Liver (tissue), 9 donors: ENCODE results near the gene KLHL40. TPM values are rescaled to one million over a fixed set of nuclear protein-coding genes. Genes with fewer than 3 reads are reported as not detected.

Experiments used
- DNase-seq: peaks from one replicate; pipeline ENCODE4 v3.0.0-alpha.2; 2017; ENCODE audit warnings: low spot score
- H3K27ac ChIP-seq, 2 donors: one replicate each; pipeline ENCODE4 v1.7.0; 2013; ENCODE audit warnings: inconsistent platforms in 2 of 2, low read length in 2 of 2, control low read depth in 1 of 2, low read depth in 1 of 2, mild to moderate bottlenecking in 1 of 2
- H3K27me3 ChIP-seq, 4 donors: one replicate each; pipeline versions ENCODE4 v1.6.1 to v1.7.0; 2013; ENCODE audit warnings: low read length in 3 of 4, inconsistent platforms in 1 of 4, mild to moderate bottlenecking in 1 of 4, moderate library complexity in 1 of 4; ENCODE audit not compliant: control insufficient read depth in 4 of 4, insufficient read depth in 4 of 4
- H3K36me3 ChIP-seq, 4 donors: one replicate each; pipeline versions ENCODE4 v1.6.1 to v1.7.0; 2013; ENCODE audit warnings: low read length in 3 of 4, mild to moderate bottlenecking in 3 of 4, low read depth in 1 of 4, moderate library complexity in 1 of 4; ENCODE audit not compliant: control insufficient read depth in 4 of 4, insufficient read depth in 3 of 4
- H3K4me1 ChIP-seq, 4 donors: one replicate each; pipeline versions ENCODE4 v1.6.1 to v1.7.0; 2013; ENCODE audit warnings: low read length in 3 of 4, mild to moderate bottlenecking in 3 of 4, moderate library complexity in 1 of 4; ENCODE audit not compliant: control insufficient read depth in 4 of 4, insufficient read depth in 4 of 4
- H3K4me3 ChIP-seq, 3 donors: one replicate each; pipeline versions ENCODE4 v1.6.1 to v1.7.0; 2013; ENCODE audit warnings: low read length in 3 of 3, control low read depth in 1 of 3, low read depth in 1 of 3, mild to moderate bottlenecking in 1 of 3
- H3K9ac ChIP-seq, 2 donors: one replicate each; pipeline ENCODE4 v1.7.0; 2013; ENCODE audit warnings: low read length in 2 of 2, mild to moderate bottlenecking in 2 of 2, moderate library complexity in 2 of 2, control low read depth in 1 of 2, low read depth in 1 of 2
- H3K9me3 ChIP-seq, 4 donors: one replicate each; pipeline versions ENCODE4 v1.6.1 to v1.7.0; 2013; ENCODE audit warnings: low read length in 3 of 4; ENCODE audit not compliant: control insufficient read depth in 4 of 4
- EGR1 ChIP-seq, 2 donors: IDR thresholded peaks; 2 replicates each; pipeline ENCODE4 v1.6.1; 2016 to 2018; ENCODE audit warnings: antibody characterized with exemption in 2 of 2, low read depth in 2 of 2
- FOXA1 ChIP-seq: IDR thresholded peaks from 2 replicates; pipeline ENCODE4 v1.6.1; 2016; ENCODE audit warnings: antibody characterized with exemption
- FOXA2 ChIP-seq: IDR thresholded peaks from 2 replicates; pipeline ENCODE4 v1.6.1; 2016; ENCODE audit warnings: antibody characterized with exemption
- GABPA ChIP-seq, 2 donors: IDR thresholded peaks in 1 of 2; conservative IDR thresholded peaks in 1 of 2; 2 replicates each; pipeline ENCODE4 v1.6.1; 2016; ENCODE audit warnings: antibody characterized with exemption in 2 of 2, mild to moderate bottlenecking in 1 of 2, moderate library complexity in 1 of 2
- HNF4A ChIP-seq, 2 donors: conservative IDR thresholded peaks; 2 replicates each; pipeline ENCODE4 v1.6.1; 2016; ENCODE audit warnings: antibody characterized with exemption in 2 of 2, mild to moderate bottlenecking in 2 of 2
- HNF4G ChIP-seq: IDR thresholded peaks from 2 replicates; pipeline ENCODE4 v1.6.1; 2016; ENCODE audit warnings: antibody characterized with exemption
- JUND ChIP-seq, 2 donors: IDR thresholded peaks; 2 replicates each; pipeline ENCODE4 v1.6.1; 2016; ENCODE audit warnings: antibody characterized with exemption in 2 of 2
- NR2F2 ChIP-seq: IDR thresholded peaks from 2 replicates; pipeline ENCODE4 v1.6.1; 2016; ENCODE audit warnings: antibody characterized with exemption
- RAD21 ChIP-seq, 2 donors: IDR thresholded peaks; 2 replicates each; pipeline ENCODE4 v1.6.1; 2016; ENCODE audit warnings: antibody characterized with exemption in 2 of 2, mild to moderate bottlenecking in 2 of 2
- RXRA ChIP-seq, 2 donors: IDR thresholded peaks; 2 replicates each; pipeline ENCODE4 v1.6.1; 2017 to 2018; ENCODE audit warnings: antibody characterized with exemption in 2 of 2, mild to moderate bottlenecking in 1 of 2
- SP1 ChIP-seq: IDR thresholded peaks from 2 replicates; pipeline ENCODE4 v1.6.1; 2018; ENCODE audit warnings: antibody characterized with exemption, mild to moderate bottlenecking
- TAF1 ChIP-seq: conservative IDR thresholded peaks from 2 replicates; pipeline ENCODE4 v1.6.1; 2016; ENCODE audit warnings: antibody characterized with exemption, mild to moderate bottlenecking
- YY1 ChIP-seq: IDR thresholded peaks from 2 replicates; pipeline ENCODE4 v1.6.1; 2016; ENCODE audit warnings: antibody characterized with exemption, mild to moderate bottlenecking
- WGBS: extraction: QIAGEN DNeasy Blood & Tissue Kit; methylation state at CpG from one replicate; pipeline ENCODE4 v1.1.7; 2013; 5-methylcytosine and 5-hydroxymethylcytosine counted together
- polyA plus RNA-seq, 2 donors: library from polyadenylated mRNA; stranded (reverse) in 1 of 2; unstranded in 1 of 2; fragments of 200-250 nt in 1 of 2; fragments of >200 nt in 1 of 2; fragmentation: Nextera tagmentation in 1 of 2; extraction: Ambion mirVana in 1 of 2; gene quantifications; one replicate each; pipeline versions ENCODE4 v1.2.1 to v1.2.3, GENCODE V29; 2013 to 2015
- total RNA-seq, 2 donors: library from RNA; depleted of rRNA; stranded (reverse); fragments of >200 nt; gene quantifications; one replicate each; pipeline ENCODE4 v1.2.3, GENCODE V29; 2014
- TF ChIP-seq, protein P1 (sequence below): IDR thresholded peaks from 2 replicates; pipeline ENCODE4 v1.6.1; 2016; ENCODE audit warnings: antibody characterized with exemption
- TF ChIP-seq, protein P2 (sequence below): IDR thresholded peaks from 2 replicates; pipeline ENCODE4 v1.6.1; 2016; ENCODE audit warnings: antibody characterized with exemption
- TF ChIP-seq, protein P3 (sequence below): IDR thresholded peaks from 2 replicates; pipeline ENCODE4 v1.6.1; 2016; ENCODE audit warnings: antibody characterized with exemption
- TF ChIP-seq, protein P4 (sequence below): IDR thresholded peaks from 2 replicates; pipeline ENCODE4 v1.6.1; 2016; ENCODE audit warnings: antibody characterized with exemption, mild to moderate bottlenecking
- TF ChIP-seq, protein P5 (sequence below): fragments of 150-350 bp; IDR thresholded peaks from 2 replicates; pipeline ENCODE4 v1.5.1; 2017; ENCODE audit warnings: improper control_type of control experiment, low read depth, low read length; ENCODE audit not compliant: missing input control
- donor health status: healthy.
- donor health status: healthy.
- donor health status: healthy.
- donor health status: healthy.
- donor health status: healthy.

The KLHL40 gene
- total and polyA plus RNA-seq, 4 donors: not detected

GRCh38 chr3:42698216-42698910 is 13.0 kb downstream of the KLHL40 start:
- no peak overlapping the region for H3K9ac ChIP-seq
- no peak for DNase-seq
- WGBS: 89% methylated on average over 7 of the region's 7 CpGs

More at GRCh38 chr3:42698216-42698910, 13.0 kb downstream of the KLHL40 start:
- Histone ChIP-seq H3K9me3 (no peaks in the 10 kb centered on the region), H3K36me3 (no peaks in the 10 kb centered on the region), H3K4me3 (no peak overlapping the region), H3K27ac (no peak overlapping the region), H3K4me1 (no peaks in the 10 kb centered on the region), H3K27me3 (no peaks in the 10 kb centered on the region)
- TF ChIP-seq, protein P1, sequence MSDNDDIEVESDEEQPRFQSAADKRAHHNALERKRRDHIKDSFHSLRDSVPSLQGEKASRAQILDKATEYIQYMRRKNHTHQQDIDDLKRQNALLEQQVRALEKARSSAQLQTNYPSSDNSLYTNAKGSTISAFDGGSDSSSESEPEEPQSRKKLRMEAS: no peak
- TF ChIP-seq EGR1 (IDR thresholded peaks at IDR 0.05; ENCODE audit: low read depth in 2 of 2) (no peak), NR2F2 (no peak), FOXA2 (no peak), RAD21 (IDR thresholded peaks at IDR 0.05) (no peak), FOXA1 (no peak), RXRA (IDR thresholded peaks at IDR 0.05) (no peak), TAF1 (no peak), SP1 (no peak), GABPA (IDR thresholded peaks at IDR 0.05 in 1 of 2, conservative IDR thresholded peaks at IDR 0.05 in 1 of 2) (no peak), HNF4A (conservative IDR thresholded peaks at IDR 0.05) (no peak), HNF4G (no peak), YY1 (no peak), JUND (IDR thresholded peaks at IDR 0.05) (no peak)
- TF ChIP-seq, protein P2, sequence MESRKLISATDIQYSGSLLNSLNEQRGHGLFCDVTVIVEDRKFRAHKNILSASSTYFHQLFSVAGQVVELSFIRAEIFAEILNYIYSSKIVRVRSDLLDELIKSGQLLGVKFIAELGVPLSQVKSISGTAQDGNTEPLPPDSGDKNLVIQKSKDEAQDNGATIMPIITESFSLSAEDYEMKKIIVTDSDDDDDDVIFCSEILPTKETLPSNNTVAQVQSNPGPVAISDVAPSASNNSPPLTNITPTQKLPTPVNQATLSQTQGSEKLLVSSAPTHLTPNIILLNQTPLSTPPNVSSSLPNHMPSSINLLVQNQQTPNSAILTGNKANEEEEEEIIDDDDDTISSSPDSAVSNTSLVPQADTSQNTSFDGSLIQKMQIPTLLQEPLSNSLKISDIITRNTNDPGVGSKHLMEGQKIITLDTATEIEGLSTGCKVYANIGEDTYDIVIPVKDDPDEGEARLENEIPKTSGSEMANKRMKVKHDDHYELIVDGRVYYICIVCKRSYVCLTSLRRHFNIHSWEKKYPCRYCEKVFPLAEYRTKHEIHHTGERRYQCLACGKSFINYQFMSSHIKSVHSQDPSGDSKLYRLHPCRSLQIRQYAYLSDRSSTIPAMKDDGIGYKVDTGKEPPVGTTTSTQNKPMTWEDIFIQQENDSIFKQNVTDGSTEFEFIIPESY: no peak
- TF ChIP-seq, protein P3, sequence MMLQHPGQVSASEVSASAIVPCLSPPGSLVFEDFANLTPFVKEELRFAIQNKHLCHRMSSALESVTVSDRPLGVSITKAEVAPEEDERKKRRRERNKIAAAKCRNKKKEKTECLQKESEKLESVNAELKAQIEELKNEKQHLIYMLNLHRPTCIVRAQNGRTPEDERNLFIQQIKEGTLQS: no peak
- TF ChIP-seq, protein P4, sequence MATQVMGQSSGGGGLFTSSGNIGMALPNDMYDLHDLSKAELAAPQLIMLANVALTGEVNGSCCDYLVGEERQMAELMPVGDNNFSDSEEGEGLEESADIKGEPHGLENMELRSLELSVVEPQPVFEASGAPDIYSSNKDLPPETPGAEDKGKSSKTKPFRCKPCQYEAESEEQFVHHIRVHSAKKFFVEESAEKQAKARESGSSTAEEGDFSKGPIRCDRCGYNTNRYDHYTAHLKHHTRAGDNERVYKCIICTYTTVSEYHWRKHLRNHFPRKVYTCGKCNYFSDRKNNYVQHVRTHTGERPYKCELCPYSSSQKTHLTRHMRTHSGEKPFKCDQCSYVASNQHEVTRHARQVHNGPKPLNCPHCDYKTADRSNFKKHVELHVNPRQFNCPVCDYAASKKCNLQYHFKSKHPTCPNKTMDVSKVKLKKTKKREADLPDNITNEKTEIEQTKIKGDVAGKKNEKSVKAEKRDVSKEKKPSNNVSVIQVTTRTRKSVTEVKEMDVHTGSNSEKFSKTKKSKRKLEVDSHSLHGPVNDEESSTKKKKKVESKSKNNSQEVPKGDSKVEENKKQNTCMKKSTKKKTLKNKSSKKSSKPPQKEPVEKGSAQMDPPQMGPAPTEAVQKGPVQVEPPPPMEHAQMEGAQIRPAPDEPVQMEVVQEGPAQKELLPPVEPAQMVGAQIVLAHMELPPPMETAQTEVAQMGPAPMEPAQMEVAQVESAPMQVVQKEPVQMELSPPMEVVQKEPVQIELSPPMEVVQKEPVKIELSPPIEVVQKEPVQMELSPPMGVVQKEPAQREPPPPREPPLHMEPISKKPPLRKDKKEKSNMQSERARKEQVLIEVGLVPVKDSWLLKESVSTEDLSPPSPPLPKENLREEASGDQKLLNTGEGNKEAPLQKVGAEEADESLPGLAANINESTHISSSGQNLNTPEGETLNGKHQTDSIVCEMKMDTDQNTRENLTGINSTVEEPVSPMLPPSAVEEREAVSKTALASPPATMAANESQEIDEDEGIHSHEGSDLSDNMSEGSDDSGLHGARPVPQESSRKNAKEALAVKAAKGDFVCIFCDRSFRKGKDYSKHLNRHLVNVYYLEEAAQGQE: no peak
- TF ChIP-seq, protein P5, sequence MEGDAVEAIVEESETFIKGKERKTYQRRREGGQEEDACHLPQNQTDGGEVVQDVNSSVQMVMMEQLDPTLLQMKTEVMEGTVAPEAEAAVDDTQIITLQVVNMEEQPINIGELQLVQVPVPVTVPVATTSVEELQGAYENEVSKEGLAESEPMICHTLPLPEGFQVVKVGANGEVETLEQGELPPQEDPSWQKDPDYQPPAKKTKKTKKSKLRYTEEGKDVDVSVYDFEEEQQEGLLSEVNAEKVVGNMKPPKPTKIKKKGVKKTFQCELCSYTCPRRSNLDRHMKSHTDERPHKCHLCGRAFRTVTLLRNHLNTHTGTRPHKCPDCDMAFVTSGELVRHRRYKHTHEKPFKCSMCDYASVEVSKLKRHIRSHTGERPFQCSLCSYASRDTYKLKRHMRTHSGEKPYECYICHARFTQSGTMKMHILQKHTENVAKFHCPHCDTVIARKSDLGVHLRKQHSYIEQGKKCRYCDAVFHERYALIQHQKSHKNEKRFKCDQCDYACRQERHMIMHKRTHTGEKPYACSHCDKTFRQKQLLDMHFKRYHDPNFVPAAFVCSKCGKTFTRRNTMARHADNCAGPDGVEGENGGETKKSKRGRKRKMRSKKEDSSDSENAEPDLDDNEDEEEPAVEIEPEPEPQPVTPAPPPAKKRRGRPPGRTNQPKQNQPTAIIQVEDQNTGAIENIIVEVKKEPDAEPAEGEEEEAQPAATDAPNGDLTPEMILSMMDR: no peak
